GM20000 (cell line): ENCODE data around the gene CLCA1.

Experiments used
- DNase-seq: peaks from one replicate; pipeline ENCODE4 v3.0.0; 2012; ENCODE audit warnings: low spot score
- TF ChIP-seq, protein P1 (sequence below): IDR thresholded peaks from 2 replicates; pipeline ENCODE4 v1.5.1; 2012; ENCODE audit warnings: mild to moderate bottlenecking, control low read depth; ENCODE audit errors: extremely low read depth, missing control alignments

The CLCA1 gene

DNA sequence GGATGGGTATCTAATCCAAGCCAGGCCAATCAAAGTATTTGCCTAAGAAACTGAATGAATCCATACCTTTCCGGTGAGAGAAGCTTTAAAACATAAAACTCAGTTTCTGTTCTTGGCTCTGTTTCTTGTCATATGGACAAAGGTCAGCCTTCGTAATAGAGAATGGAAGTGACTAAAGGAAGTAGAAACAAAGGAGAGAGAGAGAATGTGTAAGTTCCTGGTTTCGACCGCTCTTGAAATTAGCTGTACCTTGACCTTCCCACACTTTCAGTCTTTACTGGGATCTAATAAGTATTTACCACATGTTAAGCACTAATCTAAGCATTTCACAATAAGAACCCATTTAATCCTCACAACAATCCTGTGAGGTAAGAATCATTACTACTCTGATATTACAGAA is 58.6 kb downstream of the CLCA1 start:
- no peak for DNase-seq
- TF ChIP-seq, protein P1, sequence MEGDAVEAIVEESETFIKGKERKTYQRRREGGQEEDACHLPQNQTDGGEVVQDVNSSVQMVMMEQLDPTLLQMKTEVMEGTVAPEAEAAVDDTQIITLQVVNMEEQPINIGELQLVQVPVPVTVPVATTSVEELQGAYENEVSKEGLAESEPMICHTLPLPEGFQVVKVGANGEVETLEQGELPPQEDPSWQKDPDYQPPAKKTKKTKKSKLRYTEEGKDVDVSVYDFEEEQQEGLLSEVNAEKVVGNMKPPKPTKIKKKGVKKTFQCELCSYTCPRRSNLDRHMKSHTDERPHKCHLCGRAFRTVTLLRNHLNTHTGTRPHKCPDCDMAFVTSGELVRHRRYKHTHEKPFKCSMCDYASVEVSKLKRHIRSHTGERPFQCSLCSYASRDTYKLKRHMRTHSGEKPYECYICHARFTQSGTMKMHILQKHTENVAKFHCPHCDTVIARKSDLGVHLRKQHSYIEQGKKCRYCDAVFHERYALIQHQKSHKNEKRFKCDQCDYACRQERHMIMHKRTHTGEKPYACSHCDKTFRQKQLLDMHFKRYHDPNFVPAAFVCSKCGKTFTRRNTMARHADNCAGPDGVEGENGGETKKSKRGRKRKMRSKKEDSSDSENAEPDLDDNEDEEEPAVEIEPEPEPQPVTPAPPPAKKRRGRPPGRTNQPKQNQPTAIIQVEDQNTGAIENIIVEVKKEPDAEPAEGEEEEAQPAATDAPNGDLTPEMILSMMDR, result no peak

DNA sequence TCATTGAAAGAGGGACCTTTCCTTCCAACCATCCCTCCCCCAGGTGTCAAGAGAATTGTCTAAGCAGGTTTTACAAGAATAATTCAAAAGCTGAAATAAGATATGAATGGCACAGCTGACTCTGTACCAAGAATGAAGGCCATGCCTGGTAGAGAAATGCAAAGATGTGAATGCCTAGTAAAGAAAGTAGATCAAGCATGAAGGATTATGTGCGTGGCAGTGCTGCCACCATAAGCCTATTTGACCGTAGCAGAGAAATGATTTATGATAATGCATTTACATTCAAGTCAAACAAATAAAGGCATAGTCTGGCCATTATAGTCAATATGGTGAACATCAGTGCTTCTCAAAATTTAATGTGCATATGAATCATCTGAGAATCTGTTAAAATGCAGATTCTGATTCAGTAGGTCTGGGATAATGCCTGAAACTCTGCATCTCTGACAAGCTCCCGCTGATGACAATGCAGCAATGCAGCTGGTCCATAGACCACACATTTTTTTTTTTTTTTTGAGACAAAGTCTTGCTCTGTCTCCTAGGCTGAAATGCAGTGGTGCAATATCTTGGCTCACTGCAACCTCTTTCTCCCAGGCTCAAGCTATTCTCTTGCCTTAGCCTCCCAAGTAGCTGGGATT is 61.6 kb downstream of the CLCA1 start:
- TF ChIP-seq, protein P1, result no peak
- no peak for DNase-seq

DNA sequence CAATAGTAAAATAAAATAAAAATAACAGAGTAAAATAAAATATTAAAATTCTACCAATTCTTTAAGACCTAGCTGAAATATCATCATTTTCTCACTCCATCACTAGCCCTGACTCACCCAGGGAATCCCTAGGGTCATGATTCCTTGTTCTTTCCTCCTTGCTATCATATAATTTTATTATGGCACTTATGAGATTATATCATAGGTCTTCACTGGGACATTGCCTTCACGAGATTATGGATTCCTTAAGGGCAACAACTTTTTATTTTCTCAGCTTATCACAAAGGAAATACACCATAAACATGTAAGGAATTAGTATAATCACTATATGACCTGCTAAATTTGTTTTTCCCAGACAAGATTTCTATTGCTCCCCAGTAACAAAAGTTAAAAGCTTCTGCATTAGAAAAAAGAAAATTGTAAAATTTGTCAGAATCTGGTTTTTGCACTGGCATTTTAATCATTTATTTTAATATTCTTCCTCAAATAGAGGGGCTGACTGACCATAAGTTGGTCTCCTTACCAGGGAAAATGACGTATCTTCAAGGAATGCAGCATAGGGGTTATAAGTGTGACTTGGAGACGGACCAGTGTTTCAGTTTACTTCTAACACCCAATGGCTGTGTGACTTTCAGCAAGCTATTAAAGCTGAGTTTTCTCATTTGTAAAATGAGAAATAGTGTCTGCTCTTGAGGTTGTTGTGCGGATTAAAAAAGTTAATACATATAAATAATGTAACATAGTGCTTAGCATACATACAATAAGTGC is 69.4 kb downstream of the CLCA1 start:
- no peak for DNase-seq
- TF ChIP-seq, protein P1, result no peak

DNA sequence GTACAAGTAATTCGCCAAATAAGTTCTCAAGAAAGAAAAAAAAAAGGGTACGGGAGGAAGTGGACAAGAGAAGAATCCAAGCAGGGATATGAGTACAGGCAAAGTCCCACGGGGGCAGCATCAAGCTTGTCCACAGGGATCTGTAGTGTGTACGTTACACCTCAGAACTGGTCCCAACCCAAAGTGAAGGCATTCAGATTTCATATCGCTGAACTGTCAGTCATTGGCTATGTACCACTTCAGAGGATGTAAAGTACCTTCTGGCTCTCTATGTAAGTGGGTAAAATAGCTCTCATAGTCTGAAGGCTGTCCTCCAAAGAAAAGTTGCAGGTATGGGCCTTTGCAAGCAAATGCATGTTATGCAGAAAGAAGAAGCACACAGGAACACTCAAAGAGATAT is 70.0 kb downstream of the CLCA1 start:
- TF ChIP-seq, protein P1, result no peak

DNA sequence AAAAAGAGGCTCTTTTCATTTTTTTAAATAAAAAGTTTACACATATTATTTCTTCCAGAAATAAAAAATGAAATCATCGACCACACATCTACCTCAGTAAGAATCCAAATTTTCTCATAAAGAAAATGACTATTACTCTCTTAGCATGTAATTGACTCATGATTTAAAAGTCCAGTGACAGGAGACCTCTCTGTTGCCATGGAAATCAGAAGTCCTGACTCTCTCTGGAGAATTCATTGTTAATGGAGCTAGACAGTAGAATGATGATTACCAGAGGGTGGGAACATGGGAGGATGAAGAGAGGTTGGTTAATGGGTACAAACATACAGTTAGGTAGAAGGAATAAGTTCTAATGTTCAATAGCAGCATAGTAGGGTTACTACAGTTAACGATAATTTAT is 73.1 kb downstream of the CLCA1 start:
- DNase-seq, result no peak
- TF ChIP-seq, protein P1, result no peak

More for the DNA sequence above, 70.0 kb downstream of the CLCA1 start:
- no peak for DNase-seq

DNA sequence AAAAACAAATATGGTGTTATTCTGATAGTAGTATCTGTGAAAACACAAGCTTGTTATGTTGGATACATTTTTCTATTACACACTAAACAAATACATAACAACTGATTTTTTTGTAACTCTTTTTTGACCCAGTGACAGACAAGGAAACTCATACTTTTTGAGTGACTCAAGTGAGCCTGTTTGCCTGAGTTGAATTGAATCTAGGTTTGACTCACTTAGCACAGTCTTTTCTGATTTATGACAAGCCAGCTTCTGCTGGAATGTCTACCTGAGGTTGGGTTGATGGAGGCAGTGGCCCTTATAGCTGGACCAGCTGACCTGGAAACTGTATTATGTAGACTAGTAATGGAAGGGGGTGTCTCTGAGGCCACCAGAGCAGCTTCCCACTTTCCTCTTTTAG is 73.9 kb downstream of the CLCA1 start:
- TF ChIP-seq, protein P1, result no peak
- DNase-seq, result no peak

DNA sequence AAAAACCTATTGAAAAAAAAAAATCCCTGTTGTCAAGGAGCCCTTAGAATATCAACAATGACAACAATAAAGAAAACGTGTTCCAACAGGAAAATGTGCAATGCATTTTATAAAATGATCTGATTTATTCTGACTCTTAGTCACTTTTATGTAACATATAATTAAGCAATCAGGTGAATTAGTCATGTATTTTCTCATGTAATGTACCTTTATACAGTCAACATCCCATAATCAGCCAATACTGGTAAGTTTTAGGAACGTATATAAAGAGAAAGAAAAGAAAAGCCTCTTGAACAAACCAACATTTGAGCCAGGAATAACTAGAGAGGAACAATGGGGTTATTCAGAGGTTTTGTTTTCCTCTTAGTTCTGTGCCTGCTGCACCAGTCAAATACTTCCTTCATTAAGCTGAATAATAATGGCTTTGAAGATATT is 78.1 kb downstream of the CLCA1 start, which contains the start of gene CLCA4:
CLCA4 (plus strand) TSS at position 292 of the 435 bp plus-strand sequence; CDS start at position 334, 42 bp downstream.
- TF ChIP-seq, protein P1, result no peak
- no peak for DNase-seq
